CD4-positive, CD25-positive, alpha-beta regulatory T cell (primary cell): Measurements from ENCODE around the gene PLCB1. TPM values are rescaled to one million over a fixed set of nuclear protein-coding genes. Genes with fewer than 3 reads are reported as not detected.

Source experiments
- ATAC-seq, 2 donors: fragments of 150-1000 bp; cut with Tn5 transposase; one replicate each; pipeline ENCODE4 v1.10.0; 2021; ENCODE audit warnings: low read depth in 2 of 2, moderate number of reproducible peaks in 2 of 2, moderate library complexity in 1 of 2
- DNase-seq, 3 donors: peaks; one replicate each; pipeline versions ENCODE4 v3.0.0 to v3.0.0-alpha.2; 2012 to 2022; ENCODE audit warnings: mixed read lengths in 1 of 3
- H3K27ac ChIP-seq: one replicate; pipeline ENCODE4 v1.7.0; 2013; ENCODE audit warnings: mild to moderate bottlenecking, low read length; ENCODE audit not compliant: insufficient read depth, poor library complexity, severe bottlenecking
- H3K27me3 ChIP-seq: one replicate; pipeline ENCODE4 v1.7.0; 2013; ENCODE audit warnings: low read length; ENCODE audit not compliant: control insufficient read depth, insufficient read depth
- H3K36me3 ChIP-seq: one replicate; pipeline ENCODE4 v1.7.0; 2013; ENCODE audit warnings: mild to moderate bottlenecking, low read length, moderate library complexity; ENCODE audit not compliant: control insufficient read depth, insufficient read depth
- H3K4me1 ChIP-seq: 2 replicates; pipeline ENCODE4 v1.7.0; 2013; ENCODE audit warnings: mild to moderate bottlenecking, low read length; ENCODE audit not compliant: insufficient read depth, control insufficient read depth, poor library complexity, severe bottlenecking
- H3K4me3 ChIP-seq: one replicate; pipeline ENCODE4 v1.7.0; 2013; ENCODE audit warnings: low read depth, mild to moderate bottlenecking, low read length, moderate library complexity
- H3K9me3 ChIP-seq, 2 experiments: 1 replicate in 1 of 2; 2 replicates in 1 of 2; pipeline ENCODE4 v1.7.0; 2013; ENCODE audit warnings: low read length in 2 of 2, mild to moderate bottlenecking in 1 of 2, moderate library complexity in 1 of 2; ENCODE audit not compliant: control insufficient read depth in 2 of 2
- H3K27ac Mint-ChIP-seq, 3 donors: one replicate each; pipeline ENCODE4 v1.8.0; 2020 to 2022; ENCODE audit warnings: mild to moderate bottlenecking in 3 of 3, mixed read lengths in 3 of 3, moderate library complexity in 2 of 3
- H3K27me3 Mint-ChIP-seq: one replicate; pipeline ENCODE4 v1.8.0; 2022; ENCODE audit warnings: mild to moderate bottlenecking, mixed read lengths
- H3K36me3 Mint-ChIP-seq: one replicate; pipeline ENCODE4 v1.8.0; 2020; ENCODE audit warnings: mixed read lengths
- H3K4me1 Mint-ChIP-seq, 4 donors: one replicate each; pipeline ENCODE4 v1.8.0; 2020 to 2022; ENCODE audit warnings: mixed read lengths in 4 of 4, mild to moderate bottlenecking in 1 of 4
- H3K4me3 Mint-ChIP-seq, 4 donors: one replicate each; pipeline ENCODE4 v1.8.0; 2020 to 2022; ENCODE audit warnings: mild to moderate bottlenecking in 4 of 4, mixed read lengths in 4 of 4, moderate library complexity in 3 of 4
- H3K9me3 Mint-ChIP-seq, 7 donors: one replicate each; pipeline ENCODE4 v1.8.0; 2020 to 2022; ENCODE audit warnings: mixed read lengths in 7 of 7, mild to moderate bottlenecking in 3 of 7, moderate library complexity in 2 of 7
- polyA plus RNA-seq, 4 donors: library from polyadenylated mRNA; unstranded; fragments of 300-500 nt; fragmentation: Illumina TruSeq; gene quantifications; one replicate each; pipeline ENCODE4 v1.2.3, GENCODE V29; 2021
- total RNA-seq: library from RNA; stranded (reverse); gene quantifications from one replicate; pipeline ENCODE4 v1.2.3, GENCODE V29; 2022

The PLCB1 gene
- total and polyA plus RNA-seq, 5 donors from 2014 or later: 0.17 to 1.8 (median 0.44) TPM; not detected in 2

DNA sequence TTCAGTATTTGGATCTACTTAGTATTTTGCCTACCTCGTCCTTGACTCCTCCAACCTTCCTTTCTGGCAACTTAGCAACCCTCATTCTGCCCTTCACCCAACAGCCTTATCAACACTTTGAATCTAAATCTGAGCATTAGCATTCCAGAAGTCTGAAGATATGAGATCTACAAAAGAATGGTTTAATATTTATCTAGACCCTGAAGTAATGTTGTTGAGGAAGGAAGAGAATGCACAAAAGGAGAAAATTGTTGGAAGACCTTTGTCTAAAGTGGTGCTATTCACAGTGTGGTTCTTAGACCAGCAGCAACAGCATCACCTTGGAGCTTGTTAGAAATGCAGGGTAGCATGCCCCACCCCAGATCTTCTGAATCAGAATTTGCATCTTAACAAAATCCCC lies 738.6 kb downstream of the PLCB1 start:
- no peaks in the 10 kb centered on the region for H3K36me3 Mint-ChIP-seq
- Histone ChIP-seq H3K4me3 (no peak overlapping the region), H3K9me3 (no peaks in the 10 kb centered on the region), H3K4me1 (no peaks in the 10 kb centered on the region), H3K27ac (no peak overlapping the region), H3K27me3 (no peaks in the 10 kb centered on the region), H3K36me3 (no peaks in the 10 kb centered on the region)
- peaks cover 1 to 9% (median 2%) of the 10 kb centered on the region in 7 donors for H3K9me3 Mint-ChIP-seq
- no peak overlapping the region for H3K4me3 Mint-ChIP-seq
- no peak for ATAC-seq
- DNase-seq: no peak
- no peaks in the 10 kb centered on the region for H3K27me3 Mint-ChIP-seq
- H3K27ac Mint-ChIP-seq: no peak overlapping the region
- H3K4me1 Mint-ChIP-seq: no peaks in the 10 kb centered on the region

DNA sequence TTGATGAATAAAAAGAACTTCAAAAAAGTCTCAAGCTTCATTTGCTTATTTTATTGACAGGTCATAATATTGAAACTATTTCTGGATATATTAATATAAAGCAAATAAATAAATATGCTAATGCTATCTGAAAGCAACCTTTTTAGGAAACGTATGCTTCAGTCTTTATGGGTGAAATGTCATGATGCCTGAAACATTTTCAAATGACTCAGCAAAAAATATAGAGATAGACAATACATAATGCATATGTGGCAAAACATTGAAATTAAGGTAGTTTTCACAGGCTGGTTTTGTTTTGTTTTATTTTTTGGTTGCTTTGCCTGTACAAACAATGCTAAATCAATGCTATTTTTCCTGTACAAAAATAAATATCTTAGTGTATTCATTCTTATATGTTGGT lies 742.4 kb downstream of the PLCB1 start:
- H3K36me3 Mint-ChIP-seq: no peaks in the 10 kb centered on the region
- peaks cover 1 to 4% (median 3%) of the 10 kb centered on the region in 7 donors for H3K9me3 Mint-ChIP-seq
- DNase-seq (no peak), ATAC-seq (no peak)
- no peaks in the 10 kb centered on the region for H3K27me3 Mint-ChIP-seq
- H3K4me1 Mint-ChIP-seq: no peaks in the 10 kb centered on the region
- no peak overlapping the region for H3K4me3 ChIP-seq
- H3K4me1 ChIP-seq: no peaks in the 10 kb centered on the region
- H3K27ac ChIP-seq: no peak overlapping the region
- H3K9me3 ChIP-seq: no peaks in the 10 kb centered on the region
- no peaks in the 10 kb centered on the region for H3K27me3 ChIP-seq
- H3K4me3 Mint-ChIP-seq: no peak overlapping the region
- no peaks in the 10 kb centered on the region for H3K36me3 ChIP-seq
- H3K27ac Mint-ChIP-seq: no peak overlapping the region

DNA sequence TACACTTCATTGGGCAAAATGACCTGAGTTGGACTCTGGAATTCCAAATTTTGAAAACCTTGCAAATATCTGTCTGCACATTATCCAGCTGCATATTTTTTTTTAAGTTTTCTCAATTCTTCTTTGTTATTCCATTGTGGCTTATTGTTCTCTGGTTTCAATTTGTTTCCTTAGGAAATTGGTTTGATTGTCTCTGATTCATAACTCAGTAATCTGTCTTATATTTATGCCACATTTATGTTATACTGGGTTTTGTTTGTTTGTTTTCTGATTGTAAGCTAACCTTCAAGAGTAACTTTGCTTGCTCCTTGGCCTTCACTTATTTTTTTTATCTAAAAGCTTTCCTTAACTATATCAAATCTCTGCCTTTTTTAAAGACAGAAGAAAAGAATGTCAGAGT lies 743.5 kb downstream of the PLCB1 start:
- Mint-ChIP-seq H3K27me3 (no peaks in the 10 kb centered on the region), H3K27ac (no peak overlapping the region), H3K9me3 (peaks cover 2 to 5% (median 2%) of the 10 kb centered on the region in 7 donors), H3K36me3 (no peaks in the 10 kb centered on the region), H3K4me3 (no peak overlapping the region), H3K4me1 (no peaks in the 10 kb centered on the region)
- Histone ChIP-seq H3K9me3 (no peaks in the 10 kb centered on the region), H3K4me1 (no peaks in the 10 kb centered on the region), H3K36me3 (no peaks in the 10 kb centered on the region), H3K27ac (no peak overlapping the region), H3K27me3 (no peaks in the 10 kb centered on the region), H3K4me3 (no peak overlapping the region)
- ATAC-seq: no peak
- DNase-seq: no peak

DNA sequence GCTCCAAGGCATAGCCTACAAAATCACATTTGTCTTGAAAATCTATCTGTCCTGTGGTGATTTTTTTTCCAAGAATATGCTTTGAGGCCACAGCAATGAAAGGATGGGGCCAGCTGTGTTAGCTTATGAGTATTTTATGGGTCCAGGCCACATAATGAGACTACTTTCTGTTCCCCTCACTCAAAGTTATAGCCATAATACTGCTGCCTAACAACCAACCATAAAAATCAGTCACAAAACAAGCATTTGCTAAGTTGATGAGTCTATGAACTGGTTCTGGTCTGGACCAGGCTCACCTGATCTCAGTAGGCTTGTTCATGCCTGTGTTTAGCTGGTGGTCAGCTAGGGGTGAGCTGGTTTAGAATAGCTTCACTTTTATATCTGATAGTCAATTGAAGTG lies 744.3 kb downstream of the PLCB1 start:
- ATAC-seq: no peak
- no peak overlapping the region for H3K4me3 Mint-ChIP-seq
- H3K27ac Mint-ChIP-seq: no peak overlapping the region
- no peak overlapping the region for H3K27ac ChIP-seq
- H3K4me1 ChIP-seq: no peaks in the 10 kb centered on the region
- H3K9me3 ChIP-seq: no peaks in the 10 kb centered on the region
- H3K9me3 Mint-ChIP-seq: peaks cover 0 to 6% (median 3%) of the 10 kb centered on the region in 7 donors
- DNase-seq: no peak
- no peaks in the 10 kb centered on the region for H3K36me3 ChIP-seq
- no peaks in the 10 kb centered on the region for H3K36me3 Mint-ChIP-seq
- H3K4me3 ChIP-seq: no peak overlapping the region
- H3K4me1 Mint-ChIP-seq: no peaks in the 10 kb centered on the region
- H3K27me3 ChIP-seq: no peaks in the 10 kb centered on the region
- H3K27me3 Mint-ChIP-seq: no peaks in the 10 kb centered on the region

DNA sequence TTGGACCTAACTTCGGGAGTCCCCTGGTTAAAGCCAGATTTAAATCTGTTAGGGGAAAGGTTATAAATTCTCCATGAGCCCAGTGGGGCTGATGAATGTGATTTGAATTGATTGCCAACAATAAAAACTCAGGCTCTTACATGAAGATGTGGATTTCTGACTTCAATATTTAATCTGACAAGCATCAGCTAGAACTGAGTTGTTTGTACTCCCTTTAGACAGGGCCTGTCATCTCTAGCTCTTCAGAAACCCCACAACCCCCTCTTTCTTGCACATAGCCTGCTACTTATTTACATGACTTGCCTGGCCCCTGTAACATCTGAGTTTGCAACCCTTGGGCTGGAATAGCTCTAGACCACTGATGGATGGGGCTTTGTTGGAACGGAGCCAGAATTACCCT lies 745.2 kb downstream of the PLCB1 start:
- Mint-ChIP-seq H3K9me3 (peaks cover 0 to 6% (median 4%) of the 10 kb centered on the region in 7 donors), H3K27ac (no peak overlapping the region), H3K36me3 (no peaks in the 10 kb centered on the region), H3K27me3 (no peaks in the 10 kb centered on the region), H3K4me1 (no peaks in the 10 kb centered on the region), H3K4me3 (no peak overlapping the region)
- Histone ChIP-seq H3K36me3 (no peaks in the 10 kb centered on the region), H3K9me3 (no peaks in the 10 kb centered on the region), H3K27ac (no peak overlapping the region), H3K4me1 (no peaks in the 10 kb centered on the region), H3K4me3 (no peak overlapping the region), H3K27me3 (no peaks in the 10 kb centered on the region)
- ATAC-seq (no peak), DNase-seq (no peak)

DNA sequence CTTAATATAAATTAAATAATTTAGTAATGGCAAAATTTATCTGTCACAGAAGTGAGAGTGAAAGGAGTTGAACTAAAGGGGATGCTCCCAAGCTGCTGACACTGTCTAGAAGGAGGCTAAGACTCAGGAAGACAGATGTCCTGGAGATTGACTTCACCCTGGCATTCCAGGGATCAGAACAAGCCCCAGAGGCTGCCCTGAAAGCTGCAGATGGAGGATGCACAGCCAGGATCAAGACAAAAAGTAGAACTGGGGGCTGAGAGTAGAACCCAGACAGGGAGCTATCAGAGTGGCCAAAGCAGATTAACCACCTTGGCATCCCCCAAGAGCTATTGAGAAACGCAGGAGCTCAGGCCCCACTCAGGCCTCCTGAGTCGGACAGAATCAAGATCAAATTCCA lies 747.6 kb downstream of the PLCB1 start:
- no peak for ATAC-seq
- Mint-ChIP-seq H3K27me3 (no peaks in the 10 kb centered on the region), H3K27ac (no peak overlapping the region), H3K36me3 (no peaks in the 10 kb centered on the region), H3K4me1 (no peaks in the 10 kb centered on the region), H3K9me3 (peaks cover 0 to 8% (median 3%) of the 10 kb centered on the region in 7 donors), H3K4me3 (no peak overlapping the region)
- DNase-seq: no peak
- Histone ChIP-seq H3K36me3 (no peaks in the 10 kb centered on the region), H3K4me1 (no peaks in the 10 kb centered on the region), H3K9me3 (no peaks in the 10 kb centered on the region), H3K27ac (no peak overlapping the region), H3K4me3 (no peak overlapping the region), H3K27me3 (no peaks in the 10 kb centered on the region)

DNA sequence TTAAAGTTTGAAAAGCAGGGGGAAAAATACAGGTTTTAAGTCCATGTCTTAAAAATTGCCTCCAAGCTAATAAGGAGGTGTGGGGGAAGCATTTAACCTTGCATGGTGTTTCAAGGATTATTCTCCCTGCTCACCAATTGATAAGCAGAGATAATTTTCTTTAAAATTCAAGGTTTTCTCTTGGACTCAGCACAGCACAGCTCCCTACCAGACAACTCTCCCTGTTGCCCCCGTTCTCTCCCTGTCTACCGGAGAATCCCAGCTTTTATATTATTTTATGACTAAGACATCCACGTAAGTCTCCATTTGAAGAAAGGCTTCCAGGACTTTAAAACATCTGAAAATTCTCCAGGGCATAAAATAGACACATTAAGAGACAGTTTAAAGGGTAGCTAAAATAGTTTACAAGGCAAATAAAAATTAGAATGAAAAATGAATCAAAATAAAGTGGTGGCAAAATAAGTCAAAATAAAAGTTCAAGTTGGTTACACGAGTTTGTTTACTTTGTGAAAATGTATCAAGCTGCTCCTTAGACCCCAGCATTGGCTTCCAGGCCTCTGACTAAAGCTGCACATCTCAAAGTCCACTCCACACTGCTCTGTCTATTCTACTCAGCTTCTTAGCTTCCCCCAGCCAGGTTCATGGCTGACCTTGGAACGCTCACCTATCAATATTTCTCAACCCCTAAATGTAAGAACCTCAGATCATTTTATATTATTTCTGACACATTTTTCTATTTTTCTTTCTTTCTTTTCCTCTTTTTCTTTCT lies 748.2 kb downstream of the PLCB1 start:
- DNase-seq (no peak), ATAC-seq (no peak)
- H3K4me1 Mint-ChIP-seq: no peaks in the 10 kb centered on the region
- no peaks in the 10 kb centered on the region for H3K27me3 Mint-ChIP-seq
- Histone ChIP-seq H3K9me3 (no peaks in the 10 kb centered on the region), H3K4me3 (no peak overlapping the region), H3K27ac (no peak overlapping the region), H3K36me3 (no peaks in the 10 kb centered on the region), H3K27me3 (no peaks in the 10 kb centered on the region), H3K4me1 (no peaks in the 10 kb centered on the region)
- no peak overlapping the region for H3K27ac Mint-ChIP-seq
- H3K9me3 Mint-ChIP-seq: peaks cover 0 to 8% (median 3%) of the 10 kb centered on the region in 7 donors
- H3K4me3 Mint-ChIP-seq: no peak overlapping the region
- no peaks in the 10 kb centered on the region for H3K36me3 Mint-ChIP-seq

DNA sequence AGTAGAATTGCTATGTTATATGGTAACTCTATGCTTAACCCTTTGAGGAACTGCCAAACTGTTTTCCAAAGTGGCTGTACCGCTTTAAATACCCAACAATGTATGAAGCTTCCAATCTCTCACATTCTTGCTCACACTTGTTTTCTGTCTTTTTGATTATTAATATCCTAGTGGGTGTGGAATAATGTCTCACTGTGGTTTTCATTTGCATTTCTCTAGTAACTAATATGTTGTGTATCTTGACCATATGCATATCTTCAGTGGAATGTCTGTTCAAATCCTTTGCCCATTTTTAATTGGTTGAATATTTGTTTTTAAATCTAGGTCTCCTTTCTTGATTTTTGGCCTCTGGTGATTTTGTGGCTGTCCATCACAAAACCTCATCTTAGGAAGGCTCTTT lies 759.0 kb downstream of the PLCB1 start:
- H3K4me1 ChIP-seq: no peaks in the 10 kb centered on the region
- Mint-ChIP-seq H3K4me1 (no peaks in the 10 kb centered on the region), H3K4me3 (no peak overlapping the region), H3K36me3 (no peaks in the 10 kb centered on the region), H3K27me3 (no peaks in the 10 kb centered on the region), H3K9me3 (peaks cover 0 to 35% (median 14%) of the 10 kb centered on the region in 7 donors), H3K27ac (no peak overlapping the region)
- no peaks in the 10 kb centered on the region for H3K27me3 ChIP-seq
- no peak overlapping the region for H3K4me3 ChIP-seq
- peaks cover 10 to 21% of the 10 kb centered on the region in 2 experiments for H3K9me3 ChIP-seq
- H3K27ac ChIP-seq: no peak overlapping the region
- ATAC-seq: no peak
- no peak for DNase-seq
- no peaks in the 10 kb centered on the region for H3K36me3 ChIP-seq
